B cell (primary cell): ENCODE data around the gene PNMA8C.

Source experiments
- EZH2 ChIP-seq: IDR thresholded peaks from 2 replicates; pipeline ENCODE4 v1.6.1; 2012; ENCODE audit warnings: borderline replicate concordance, low read depth, mild to moderate bottlenecking, moderate library complexity, low read length; ENCODE audit not compliant: insufficient read depth, poor library complexity, severe bottlenecking
- TF ChIP-seq, protein P1 (sequence below): fragments of 200-600 bp; IDR thresholded peaks from one replicate; pipeline ENCODE4 v1.8.0; 2022; ENCODE audit warnings: antibody characterized with exemption, mild to moderate bottlenecking

DNA sequence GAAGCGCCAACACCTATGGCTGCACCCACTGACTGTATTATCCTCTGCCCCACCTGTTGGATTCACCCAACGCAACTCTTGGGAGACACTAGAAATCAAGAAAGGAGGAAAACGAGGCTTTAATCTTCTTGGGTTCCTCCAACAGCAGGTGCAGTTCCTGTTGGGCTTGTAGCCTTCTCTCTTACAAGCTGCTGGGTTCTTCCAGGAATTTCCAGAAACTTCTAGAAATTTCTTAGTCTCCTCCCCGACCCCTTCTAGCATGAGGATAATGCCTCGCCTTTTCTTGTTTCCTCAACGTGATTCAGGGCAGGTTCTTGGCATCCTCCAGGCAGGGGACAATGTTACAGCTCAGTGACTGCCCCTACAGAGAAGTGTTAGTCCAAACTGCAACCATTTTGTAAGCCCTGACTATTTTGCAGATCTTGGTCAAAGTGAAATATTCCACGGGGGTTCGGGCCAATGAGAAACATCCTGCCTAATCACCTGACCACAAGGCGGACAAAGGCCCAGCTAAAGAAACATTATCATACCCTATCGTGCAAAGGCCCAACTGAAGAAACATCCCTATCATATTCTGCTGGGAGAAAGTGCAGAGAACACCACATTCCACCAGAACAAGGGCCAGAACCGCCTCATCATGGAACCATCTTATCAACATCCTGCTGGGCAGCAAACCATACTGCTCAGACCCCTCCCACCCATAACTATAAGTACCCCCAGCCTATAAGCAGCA is 43.2 kb upstream of the PNMA8C start:
- TF ChIP-seq, protein P1, sequence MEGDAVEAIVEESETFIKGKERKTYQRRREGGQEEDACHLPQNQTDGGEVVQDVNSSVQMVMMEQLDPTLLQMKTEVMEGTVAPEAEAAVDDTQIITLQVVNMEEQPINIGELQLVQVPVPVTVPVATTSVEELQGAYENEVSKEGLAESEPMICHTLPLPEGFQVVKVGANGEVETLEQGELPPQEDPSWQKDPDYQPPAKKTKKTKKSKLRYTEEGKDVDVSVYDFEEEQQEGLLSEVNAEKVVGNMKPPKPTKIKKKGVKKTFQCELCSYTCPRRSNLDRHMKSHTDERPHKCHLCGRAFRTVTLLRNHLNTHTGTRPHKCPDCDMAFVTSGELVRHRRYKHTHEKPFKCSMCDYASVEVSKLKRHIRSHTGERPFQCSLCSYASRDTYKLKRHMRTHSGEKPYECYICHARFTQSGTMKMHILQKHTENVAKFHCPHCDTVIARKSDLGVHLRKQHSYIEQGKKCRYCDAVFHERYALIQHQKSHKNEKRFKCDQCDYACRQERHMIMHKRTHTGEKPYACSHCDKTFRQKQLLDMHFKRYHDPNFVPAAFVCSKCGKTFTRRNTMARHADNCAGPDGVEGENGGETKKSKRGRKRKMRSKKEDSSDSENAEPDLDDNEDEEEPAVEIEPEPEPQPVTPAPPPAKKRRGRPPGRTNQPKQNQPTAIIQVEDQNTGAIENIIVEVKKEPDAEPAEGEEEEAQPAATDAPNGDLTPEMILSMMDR = no peak
- no peak for TF ChIP-seq EZH2
